GM10266 (cell line): ENCODE data around the gene PLAC1.

Source experiments
- DNase-seq: peaks from one replicate; pipeline ENCODE4 v3.0.0; 2012; ENCODE audit errors: extremely low spot score
- CTCF ChIP-seq: IDR thresholded peaks from 2 replicates; pipeline ENCODE4 v1.5.1; 2012; ENCODE audit warnings: mild to moderate bottlenecking, low read depth; ENCODE audit not compliant: control insufficient read depth, insufficient read depth; ENCODE audit errors: missing control alignments

PLAC1 gene

GRCh38 chrX:134591502-134591901, 66.8 kb downstream of the PLAC1 start:
- TF ChIP-seq CTCF = no peak
- no peak for DNase-seq

GRCh38 chrX:134588806-134589205, 69.5 kb downstream of the PLAC1 start:
- no peak for TF ChIP-seq CTCF
- no peak for DNase-seq

GRCh38 chrX:134580907-134581306, 77.4 kb downstream of the PLAC1 start:
- no peak for DNase-seq

GRCh38 chrX:134573683-134574035, 84.6 kb downstream of the PLAC1 start:
- no peak for TF ChIP-seq CTCF
- no peak for DNase-seq

More at GRCh38 chrX:134580907-134581306, 77.4 kb downstream of the PLAC1 start:
- no peak for TF ChIP-seq CTCF

- DNase-seq = no peak
Observed at GRCh38 chrX:134572816-134573682, 85.2 kb downstream of the PLAC1 start.

GRCh38 chrX:134571796-134572195, 86.5 kb downstream of the PLAC1 start:
- DNase-seq = no peak
- TF ChIP-seq CTCF = no peak

More at GRCh38 chrX:134572816-134573682, 85.2 kb downstream of the PLAC1 start:
- TF ChIP-seq CTCF = no peak

- no peak for DNase-seq
- no peak for TF ChIP-seq CTCF
Observed at GRCh38 chrX:134570899-134571298, 87.4 kb downstream of the PLAC1 start.
